ENCODE measurements around the gene BRSK1.
A peak's percentile ranks its signal among the peaks of the same experiment; 100 is the strongest.

BRSK1 gene

DNA sequence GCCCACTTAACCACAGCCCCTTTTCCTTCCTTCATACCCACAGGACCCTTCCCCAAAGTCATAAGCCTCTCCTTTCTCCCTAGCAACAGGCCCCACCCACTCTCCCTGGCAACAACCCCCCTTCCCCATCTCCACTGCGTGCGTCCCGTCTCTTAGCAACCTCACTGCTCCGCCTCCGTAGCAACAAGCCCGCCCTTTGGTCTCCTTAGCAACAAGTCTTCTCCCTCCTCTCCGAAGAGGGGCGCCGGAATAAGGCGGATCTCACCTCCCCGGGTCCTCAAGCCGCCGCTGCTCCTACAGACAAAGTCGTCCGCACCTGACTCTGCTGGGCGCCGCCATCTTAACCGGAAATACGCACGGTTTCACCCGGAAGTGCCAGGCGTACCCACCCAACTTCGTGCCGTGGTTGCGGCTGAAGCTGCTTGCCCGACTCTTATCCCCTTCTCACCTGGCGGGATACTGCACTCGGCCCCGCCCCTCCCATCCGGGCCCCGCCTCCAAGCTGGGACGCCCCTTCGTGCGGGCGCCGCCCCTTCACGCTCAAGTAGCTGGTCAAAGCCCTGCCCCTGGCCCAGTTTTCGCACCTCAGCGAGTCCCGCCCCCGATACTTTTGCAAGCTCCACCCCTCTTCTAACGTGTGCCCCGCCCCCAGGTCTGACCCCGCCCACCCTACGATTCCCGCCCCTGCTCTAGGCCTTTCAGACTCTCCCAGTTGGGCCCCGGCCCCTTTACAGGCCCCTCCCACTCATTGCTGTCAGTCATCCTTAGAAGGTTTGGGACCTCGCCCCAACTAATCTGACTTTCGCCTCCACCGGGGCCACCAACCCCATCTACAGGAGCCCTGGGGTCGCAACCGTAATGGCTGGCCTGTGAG is 3.8 kb upstream of the BRSK1 start, which contains the start of gene HSPBP1:
Gene HSPBP1, minus strand, starts transcription at position 341 of the 874 bp plus-strand sequence. CDS start 502 bp downstream, outside the sequence.
- TF ChIP-seq TCF12 (IDR thresholded peaks at IDR 0.05; ENCODE audit: low read depth) (0 out of 2 replicates have a peak, but pooled peaks have one; percentile 39), EP300 (IDR thresholded peaks at IDR 0.05; ENCODE audit: borderline replicate concordance) (no peak), FOXM1 (IDR thresholded peaks at IDR 0.05; ENCODE audit: borderline replicate concordance, low read depth) (no peak), EGR1 (IDR thresholded peaks at IDR 0.05) (peak; percentile 63), YY1 (IDR thresholded peaks at IDR 0.05; ENCODE audit: low read depth) (peak; percentile 99), NFIC (IDR thresholded peaks at IDR 0.05) (no peak), RAD21 (IDR thresholded peaks at IDR 0.05; ENCODE audit: low read depth) (no peak), ZBTB7A (IDR thresholded peaks at IDR 0.05; ENCODE audit: low read depth) (no peak), CEBPB (IDR thresholded peaks at IDR 0.05) (no peak), TEAD4 (IDR thresholded peaks at IDR 0.05) (no peak), CREB1 (IDR thresholded peaks at IDR 0.05; ENCODE audit: low read depth) (peak; percentile 59; the same call in 1 of the 2 replicates), TAF1 (IDR thresholded peaks at IDR 0.05; ENCODE audit: low read depth) (peak; percentile 84)
- TF ChIP-seq, protein P1, sequence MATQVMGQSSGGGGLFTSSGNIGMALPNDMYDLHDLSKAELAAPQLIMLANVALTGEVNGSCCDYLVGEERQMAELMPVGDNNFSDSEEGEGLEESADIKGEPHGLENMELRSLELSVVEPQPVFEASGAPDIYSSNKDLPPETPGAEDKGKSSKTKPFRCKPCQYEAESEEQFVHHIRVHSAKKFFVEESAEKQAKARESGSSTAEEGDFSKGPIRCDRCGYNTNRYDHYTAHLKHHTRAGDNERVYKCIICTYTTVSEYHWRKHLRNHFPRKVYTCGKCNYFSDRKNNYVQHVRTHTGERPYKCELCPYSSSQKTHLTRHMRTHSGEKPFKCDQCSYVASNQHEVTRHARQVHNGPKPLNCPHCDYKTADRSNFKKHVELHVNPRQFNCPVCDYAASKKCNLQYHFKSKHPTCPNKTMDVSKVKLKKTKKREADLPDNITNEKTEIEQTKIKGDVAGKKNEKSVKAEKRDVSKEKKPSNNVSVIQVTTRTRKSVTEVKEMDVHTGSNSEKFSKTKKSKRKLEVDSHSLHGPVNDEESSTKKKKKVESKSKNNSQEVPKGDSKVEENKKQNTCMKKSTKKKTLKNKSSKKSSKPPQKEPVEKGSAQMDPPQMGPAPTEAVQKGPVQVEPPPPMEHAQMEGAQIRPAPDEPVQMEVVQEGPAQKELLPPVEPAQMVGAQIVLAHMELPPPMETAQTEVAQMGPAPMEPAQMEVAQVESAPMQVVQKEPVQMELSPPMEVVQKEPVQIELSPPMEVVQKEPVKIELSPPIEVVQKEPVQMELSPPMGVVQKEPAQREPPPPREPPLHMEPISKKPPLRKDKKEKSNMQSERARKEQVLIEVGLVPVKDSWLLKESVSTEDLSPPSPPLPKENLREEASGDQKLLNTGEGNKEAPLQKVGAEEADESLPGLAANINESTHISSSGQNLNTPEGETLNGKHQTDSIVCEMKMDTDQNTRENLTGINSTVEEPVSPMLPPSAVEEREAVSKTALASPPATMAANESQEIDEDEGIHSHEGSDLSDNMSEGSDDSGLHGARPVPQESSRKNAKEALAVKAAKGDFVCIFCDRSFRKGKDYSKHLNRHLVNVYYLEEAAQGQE (IDR thresholded peaks at IDR 0.05; ENCODE audit: low read depth): no peak
- TF ChIP-seq, protein P2, sequence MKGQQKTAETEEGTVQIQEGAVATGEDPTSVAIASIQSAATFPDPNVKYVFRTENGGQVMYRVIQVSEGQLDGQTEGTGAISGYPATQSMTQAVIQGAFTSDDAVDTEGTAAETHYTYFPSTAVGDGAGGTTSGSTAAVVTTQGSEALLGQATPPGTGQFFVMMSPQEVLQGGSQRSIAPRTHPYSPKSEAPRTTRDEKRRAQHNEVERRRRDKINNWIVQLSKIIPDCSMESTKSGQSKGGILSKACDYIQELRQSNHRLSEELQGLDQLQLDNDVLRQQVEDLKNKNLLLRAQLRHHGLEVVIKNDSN (IDR thresholded peaks at IDR 0.05): peak; percentile 48; the same call in 1 of the 2 replicates
- TF ChIP-seq, protein P3, sequence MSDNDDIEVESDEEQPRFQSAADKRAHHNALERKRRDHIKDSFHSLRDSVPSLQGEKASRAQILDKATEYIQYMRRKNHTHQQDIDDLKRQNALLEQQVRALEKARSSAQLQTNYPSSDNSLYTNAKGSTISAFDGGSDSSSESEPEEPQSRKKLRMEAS (IDR thresholded peaks at IDR 0.05): peak; percentile 92

DNA sequence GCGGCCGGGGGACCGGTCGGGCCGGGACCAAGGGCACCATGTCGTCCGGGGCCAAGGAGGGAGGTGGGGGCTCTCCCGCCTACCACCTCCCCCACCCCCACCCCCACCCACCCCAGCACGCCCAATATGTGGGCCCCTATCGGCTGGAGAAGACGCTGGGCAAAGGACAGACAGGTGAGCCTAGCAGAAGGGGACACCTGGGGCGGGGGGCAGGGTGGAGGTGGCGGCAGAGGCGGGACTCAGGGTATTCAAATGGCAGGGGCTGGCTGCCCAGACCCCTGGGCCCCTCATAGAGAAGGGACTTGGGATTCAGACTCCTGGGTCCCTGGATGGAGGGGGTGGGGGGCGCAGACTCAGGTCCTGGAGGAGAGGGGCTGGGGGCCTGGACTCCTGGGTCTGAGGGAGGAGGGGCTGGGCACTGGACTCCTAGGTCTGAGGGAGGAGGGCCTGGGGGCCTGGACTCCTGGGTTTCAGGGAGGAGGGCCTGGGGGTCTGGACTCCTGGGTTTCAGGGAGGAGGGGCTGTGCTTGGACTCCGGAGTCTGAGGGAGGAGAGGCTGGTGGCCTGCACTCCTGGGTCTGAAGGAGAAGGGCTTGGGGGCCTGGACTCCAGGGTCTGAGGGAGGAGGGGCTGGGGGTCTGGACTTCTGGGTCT is 735 bp downstream of the BRSK1 start:
- no peak for TF ChIP-seq CEBPB (IDR thresholded peaks at IDR 0.05)
- no peak for TF ChIP-seq CREB1 (IDR thresholded peaks at IDR 0.05; ENCODE audit: low read depth)
- TF ChIP-seq ZBTB7A (IDR thresholded peaks at IDR 0.05; ENCODE audit: low read depth): no peak; the same call in 1 of the 2 replicates
- no peak for TF ChIP-seq TCF12 (IDR thresholded peaks at IDR 0.05; ENCODE audit: low read depth)

- no peak for TF ChIP-seq TCF12 (IDR thresholded peaks at IDR 0.05; ENCODE audit: low read depth)
- TF ChIP-seq, protein P3 (IDR thresholded peaks at IDR 0.05): no peak
- TF ChIP-seq FOXM1 (IDR thresholded peaks at IDR 0.05; ENCODE audit: borderline replicate concordance, low read depth): no peak
- TF ChIP-seq CREB1 (IDR thresholded peaks at IDR 0.05; ENCODE audit: low read depth): no peak
These were observed 1.6 kb downstream of the BRSK1 start for GRCh38 chr19:55285229-55285890.

GRCh38 chr19:55287361-55288079 is 3.7 kb downstream of the BRSK1 start:
- TF ChIP-seq TAF1 (IDR thresholded peaks at IDR 0.05; ENCODE audit: low read depth) (no peak), EP300 (IDR thresholded peaks at IDR 0.05; ENCODE audit: borderline replicate concordance) (no peak), TEAD4 (IDR thresholded peaks at IDR 0.05) (no peak), RAD21 (IDR thresholded peaks at IDR 0.05; ENCODE audit: low read depth) (no peak), CREB1 (IDR thresholded peaks at IDR 0.05; ENCODE audit: low read depth) (no peak), FOXM1 (IDR thresholded peaks at IDR 0.05; ENCODE audit: borderline replicate concordance, low read depth) (no peak), TCF12 (IDR thresholded peaks at IDR 0.05; ENCODE audit: low read depth) (no peak), EGR1 (IDR thresholded peaks at IDR 0.05) (no peak), NFIC (IDR thresholded peaks at IDR 0.05) (no peak)
- TF ChIP-seq, protein P2 (IDR thresholded peaks at IDR 0.05): no peak
- TF ChIP-seq, protein P3 (IDR thresholded peaks at IDR 0.05): no peak
- TF ChIP-seq, protein P1 (IDR thresholded peaks at IDR 0.05; ENCODE audit: low read depth): no peak
